GM21737 (cell line): ENCODE data around the gene AHDC1.

Experiments used
- ATAC-seq: cut with Tn5 transposase; IDR thresholded peaks from one replicate; pipeline ENCODE4 v1.9.1; 2021; ENCODE audit warnings: mild to moderate bottlenecking, moderate library complexity; ENCODE audit not compliant: unreplicated experiment

AHDC1 gene

GRCh38 chr1:27567146-27567526 is 36.8 kb downstream of the AHDC1 start:
- ATAC-seq: no peak

DNA sequence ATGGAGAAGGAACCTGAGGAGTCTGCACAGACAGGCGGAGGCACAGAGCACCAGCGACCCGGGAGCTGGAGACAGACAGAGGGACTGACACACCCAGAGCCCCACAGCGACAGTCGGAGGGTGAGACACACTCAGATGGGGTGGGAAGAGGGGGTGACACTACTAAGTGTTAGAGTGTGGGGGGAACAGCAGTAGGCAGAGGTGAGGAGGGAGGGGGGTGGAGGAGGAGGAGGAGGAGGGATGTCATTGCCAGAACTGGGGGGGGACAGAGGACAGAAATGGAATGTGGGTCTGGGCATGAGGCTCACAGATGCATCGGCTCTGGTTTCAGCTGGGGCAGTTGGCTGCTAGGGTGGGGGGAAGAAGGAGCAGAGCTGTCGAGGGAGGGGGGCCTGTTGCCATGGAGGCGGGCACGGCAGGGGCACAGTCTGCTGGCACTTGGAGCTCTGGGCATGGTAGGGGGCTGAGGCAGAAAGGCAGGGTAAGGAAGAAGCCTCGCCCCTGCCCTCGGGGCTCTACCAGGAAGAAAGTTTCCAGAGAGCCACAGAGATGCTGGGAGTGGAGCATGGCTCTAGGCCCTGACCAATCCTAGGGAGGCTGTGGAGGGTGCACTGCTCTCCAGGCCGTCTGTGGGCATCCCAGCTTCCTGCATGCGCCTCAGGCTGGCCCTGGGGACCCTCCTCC is 37.3 kb downstream of the AHDC1 start:
- no peak for ATAC-seq

- no peak for ATAC-seq
Measured at GRCh38 chr1:27564710-27565649, 39.0 kb downstream of the AHDC1 start.

- no peak for ATAC-seq
Measured at GRCh38 chr1:27563591-27564471, 40.1 kb downstream of the AHDC1 start.

DNA sequence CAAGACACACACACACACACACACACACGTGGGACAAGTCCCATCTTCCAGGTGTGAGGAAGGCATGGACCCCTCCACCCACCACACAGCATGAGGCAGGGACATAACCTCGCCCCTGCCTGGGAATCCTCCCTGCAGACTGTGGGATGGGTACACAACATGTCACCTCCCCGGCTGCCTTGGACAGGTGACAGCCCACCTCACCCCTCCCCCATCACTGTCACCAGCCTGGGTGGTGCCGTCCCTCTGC is 40.7 kb downstream of the AHDC1 start:
- ATAC-seq: no peak

GRCh38 chr1:27562534-27563340 is 41.2 kb downstream of the AHDC1 start:
- ATAC-seq: no peak

- ATAC-seq: no peak
Measured at GRCh38 chr1:27562021-27562420, 41.9 kb downstream of the AHDC1 start.

DNA sequence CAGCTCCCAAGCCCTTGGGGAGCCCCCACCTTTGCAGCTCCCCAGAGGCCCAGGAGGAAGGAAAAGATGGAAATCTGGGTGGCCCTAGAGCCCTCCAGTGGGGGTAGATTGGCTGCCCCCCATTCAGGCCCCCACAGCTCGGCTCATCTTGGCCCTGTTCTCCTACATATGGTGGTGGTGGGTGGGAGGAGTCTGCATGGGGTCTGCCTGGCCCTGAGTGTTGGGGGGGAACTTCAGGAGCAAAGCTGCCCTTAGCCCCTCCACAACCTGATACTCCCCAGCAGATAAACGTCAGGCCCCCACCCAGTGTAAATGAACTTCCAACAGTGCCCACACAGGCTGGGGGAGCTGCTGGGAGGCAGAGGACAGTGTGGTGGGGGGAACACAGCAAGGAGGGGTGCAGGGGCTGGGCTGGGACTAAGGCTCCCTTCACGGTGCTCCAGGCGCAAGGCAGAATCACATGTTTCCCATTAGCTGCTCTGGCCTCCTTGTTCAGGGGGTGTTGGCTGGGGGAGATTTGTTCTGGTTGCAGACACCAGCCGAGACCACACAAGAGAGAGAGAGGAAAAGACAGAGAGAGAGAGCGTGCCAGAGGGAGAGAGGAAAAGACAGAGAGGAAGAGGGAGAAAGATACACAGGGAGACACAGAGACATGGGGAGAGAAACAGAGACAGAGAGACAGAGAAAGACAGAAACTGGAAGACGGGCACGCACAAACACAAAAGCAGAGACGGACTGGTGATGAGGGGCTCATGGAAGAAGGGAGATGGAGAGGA is 42.6 kb downstream of the AHDC1 start:
- ATAC-seq: no peak

GRCh38 chr1:27560268-27561123 is 43.4 kb downstream of the AHDC1 start:
- no peak for ATAC-seq

- no peak for ATAC-seq
Measured at GRCh38 chr1:27559466-27560030, 44.4 kb downstream of the AHDC1 start.

- ATAC-seq: no peak
Measured at GRCh38 chr1:27557596-27558340, 46.2 kb downstream of the AHDC1 start.

GRCh38 chr1:27556781-27557595 is 47.0 kb downstream of the AHDC1 start:
- ATAC-seq: no peak

DNA sequence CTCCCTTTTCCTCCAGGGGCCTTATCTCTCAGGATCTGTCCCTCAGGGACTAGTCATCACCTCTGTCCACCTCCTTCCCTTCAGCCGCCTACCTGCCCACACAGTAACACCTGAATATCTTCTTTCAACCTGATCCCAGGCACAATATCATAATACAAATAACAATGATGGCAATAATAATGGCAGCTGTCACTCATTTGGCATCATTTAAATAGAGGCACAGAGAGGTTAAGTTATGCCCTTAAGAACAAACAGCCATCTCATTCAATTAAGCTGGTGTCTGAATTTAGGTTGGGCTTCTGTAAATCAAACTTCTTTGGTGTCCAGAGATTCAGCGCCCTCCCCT is 47.5 kb downstream of the AHDC1 start:
- no peak for ATAC-seq

DNA sequence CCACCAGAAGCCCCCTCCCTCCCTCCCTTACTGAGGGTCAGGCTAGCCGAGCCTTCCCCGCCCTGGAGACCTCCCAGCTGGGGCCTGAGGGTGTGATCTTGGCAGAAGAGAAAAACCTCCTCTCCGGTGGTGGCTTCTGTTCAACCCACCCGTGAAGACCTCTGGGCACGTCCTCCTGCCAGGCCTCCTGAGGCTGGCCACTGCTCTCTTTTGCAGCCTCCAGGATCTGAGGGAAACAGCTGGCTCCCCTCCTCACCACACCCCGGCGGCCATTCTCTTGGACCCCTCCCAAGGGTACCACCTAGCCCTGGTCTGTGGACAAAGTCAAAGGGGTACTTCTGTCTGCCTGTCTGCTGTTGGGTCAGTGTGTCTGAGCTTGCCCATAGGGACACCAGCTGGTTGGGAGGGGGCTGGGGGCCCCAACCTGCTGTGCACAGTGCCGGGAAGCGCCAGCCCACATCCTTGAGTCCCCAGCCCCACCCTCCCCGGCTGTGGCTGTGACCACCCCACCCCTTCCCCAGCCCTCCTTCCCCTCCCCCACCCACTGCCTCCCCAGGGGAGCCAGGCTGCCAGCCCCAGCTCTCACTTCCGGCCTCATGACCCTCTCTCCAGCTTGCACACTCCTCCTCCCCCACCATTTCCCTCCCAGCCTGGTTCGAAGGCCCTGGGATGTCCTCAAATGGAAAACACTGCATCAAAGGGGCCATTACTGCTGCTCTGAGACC is 48.1 kb downstream of the AHDC1 start:
- no peak for ATAC-seq

DNA sequence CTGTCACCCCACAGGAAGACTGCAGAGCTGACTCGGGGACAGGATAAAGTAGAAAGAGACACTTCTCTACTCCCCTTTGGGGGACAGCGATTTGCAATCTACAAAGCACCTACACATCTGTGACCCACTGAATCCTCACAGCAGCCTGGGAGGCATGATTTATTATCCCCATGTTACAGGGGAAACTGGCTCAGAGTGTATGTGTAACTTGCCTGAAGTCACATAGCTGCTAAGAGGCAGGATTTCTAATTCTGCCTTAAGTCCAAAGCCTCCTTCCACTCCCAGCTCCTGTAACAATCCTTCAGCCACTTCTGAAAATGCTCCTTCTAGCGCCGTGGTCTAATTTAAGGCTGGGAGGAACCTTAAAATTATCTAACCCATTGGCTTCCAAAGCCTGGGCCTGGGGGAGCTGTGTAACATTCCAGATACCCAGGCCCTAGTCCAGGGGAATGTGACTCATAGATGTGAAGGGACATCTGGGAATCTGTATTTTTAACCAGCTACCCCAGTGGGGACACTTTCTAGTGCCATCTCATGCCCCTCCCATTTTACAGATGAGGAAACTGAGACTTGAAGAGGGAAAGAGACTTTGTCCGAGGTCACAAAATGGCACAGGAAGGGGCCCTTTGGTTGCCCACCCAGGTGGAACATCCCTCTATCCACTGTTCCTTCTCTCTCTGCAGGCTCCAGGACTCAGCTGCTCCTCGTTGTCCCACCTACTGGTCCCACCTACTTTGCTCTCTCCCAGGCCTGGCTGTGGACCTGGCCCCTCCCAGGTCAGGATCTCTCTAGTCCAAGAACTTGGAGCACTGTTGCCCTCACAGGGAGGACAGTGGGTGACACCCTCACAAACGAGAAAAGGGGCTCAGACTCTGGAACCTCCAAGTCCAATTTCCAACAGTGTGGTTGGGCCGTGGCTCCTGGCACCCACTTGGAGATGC is 48.9 kb downstream of the AHDC1 start:
- ATAC-seq: no peak

DNA sequence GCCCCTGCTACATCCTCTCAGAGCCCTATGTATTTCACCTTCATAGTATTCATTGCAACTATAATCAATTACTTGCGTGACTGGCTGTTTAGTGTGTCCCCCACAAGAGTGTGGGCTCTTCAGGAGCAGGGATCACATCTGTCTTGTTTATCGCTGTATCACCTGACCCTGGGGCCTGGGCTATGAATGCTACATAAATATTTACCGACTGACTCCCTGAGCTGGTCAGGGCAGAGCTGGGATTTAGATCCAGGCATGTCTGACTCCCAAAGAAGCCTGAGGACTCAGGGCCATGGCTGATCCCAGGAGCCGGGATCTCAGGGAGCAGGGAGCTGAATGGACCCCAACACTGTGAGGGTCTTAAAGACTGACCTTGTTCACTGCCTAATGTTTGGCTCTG is 49.7 kb downstream of the AHDC1 start:
- no peak for ATAC-seq
